ENCODE results near the gene CCT8L2. TPM values are rescaled to one million over a fixed set of nuclear protein-coding genes. Genes with fewer than 3 reads are reported as not detected.
"Not testable (repeated sequence)": the region's sequence is repeated elsewhere in the genome, so short reads cannot be mapped to it uniquely, and the experiment has no call there.

CCT8L2 gene
- total and polyA plus RNA-seq, 10 donors = not detected

DNA sequence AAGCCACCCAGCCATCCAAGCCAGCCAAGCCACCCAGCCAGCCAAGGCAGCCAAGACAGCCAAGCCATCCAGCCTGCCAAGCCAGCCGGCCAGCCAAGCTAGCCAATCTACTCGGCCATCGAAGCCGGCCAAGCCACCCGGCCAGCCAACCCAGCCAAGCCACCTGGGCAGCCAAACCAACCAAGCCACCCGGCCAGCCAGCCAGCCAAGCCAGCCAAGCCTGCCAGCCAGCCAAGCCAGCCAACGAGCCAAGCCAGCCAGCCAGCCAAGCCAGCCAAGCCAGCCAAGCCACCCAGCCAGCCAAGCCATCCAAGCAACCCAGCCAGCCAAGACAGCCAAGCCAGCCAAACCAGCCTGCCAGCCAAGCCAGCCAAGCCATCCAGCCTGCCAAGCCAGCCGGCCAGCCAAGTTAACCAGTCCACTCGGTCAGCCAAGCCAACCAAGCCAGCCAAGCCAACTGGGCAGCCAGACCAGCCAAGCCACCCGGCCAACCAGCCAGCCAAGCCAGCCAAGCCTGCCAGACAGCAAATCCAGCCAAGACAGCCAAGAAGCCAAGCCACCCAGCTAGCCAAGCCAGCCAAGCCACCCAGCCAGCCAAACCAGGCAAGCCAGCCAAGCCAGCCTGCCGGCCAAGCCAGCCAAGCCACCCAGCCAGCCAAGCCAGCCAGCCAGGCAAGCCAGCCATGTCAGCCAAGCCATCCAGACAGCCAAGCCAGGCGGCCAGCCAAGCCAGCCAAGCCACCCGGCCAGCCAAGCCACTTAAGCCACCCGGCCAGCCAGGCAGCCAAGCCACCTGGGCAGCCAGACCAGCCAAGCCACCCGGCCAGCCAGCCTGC is 26.8 kb downstream of the CCT8L2 start:
- H3K27me3 ChIP-seq (replicated peaks in 1 of 7); H3K4me3 ChIP-seq; intact Hi-C loops (cut with DNase I; ENCODE audit: low total_unique reads); DNase-seq; H3K4me1 ChIP-seq; H3K27ac ChIP-seq; H3K36me3 ChIP-seq: not testable (repeated sequence)
- H3K9me3 ChIP-seq = peaks cover 0 to 11% (median 0%) of the 10 kb centered on the region in 8 donors
- WGBS, 5 donors = 77 to 92% (median 86%) methylated on average over 9 to 15 of the region's 15 CpGs

DNA sequence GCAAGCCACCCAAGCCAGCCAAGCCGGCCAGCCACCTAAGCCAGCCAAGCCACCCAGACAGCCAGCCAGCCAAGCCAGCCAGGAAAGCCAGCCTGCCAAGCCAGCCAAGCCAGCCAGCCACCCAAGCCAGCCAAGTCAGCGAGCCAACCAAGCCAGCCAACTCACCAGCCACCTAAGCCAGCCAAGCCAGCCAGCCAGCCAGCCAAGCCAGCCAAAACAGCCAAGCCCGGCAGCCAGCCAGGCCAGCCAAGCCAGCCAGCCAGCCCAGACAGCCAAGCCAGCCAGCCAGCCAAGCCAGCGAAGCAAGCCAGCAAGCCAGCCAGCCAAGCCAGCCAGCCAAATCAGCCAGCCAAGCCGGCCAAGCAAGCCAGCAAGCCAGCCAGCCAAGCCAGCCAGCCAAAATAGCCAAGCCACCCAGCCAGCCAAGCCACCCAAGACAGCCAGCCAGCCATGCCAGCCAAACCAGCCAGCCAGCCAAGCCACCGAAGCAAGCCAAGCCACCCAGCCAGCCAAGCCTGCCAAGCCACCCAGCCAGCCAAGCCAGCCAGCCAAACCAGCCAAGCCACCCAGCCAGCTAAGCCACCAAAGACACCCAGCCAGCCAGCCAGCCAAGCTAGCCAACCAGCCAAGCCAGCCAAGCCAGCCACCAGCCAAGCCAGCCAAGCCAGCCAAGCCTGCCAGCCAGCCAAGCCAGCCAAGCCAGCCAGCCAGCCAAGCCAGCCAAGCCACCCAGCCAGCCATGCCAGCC is 27.6 kb downstream of the CCT8L2 start:
- H3K4me3 ChIP-seq, DNase-seq: not testable (repeated sequence)

DNA sequence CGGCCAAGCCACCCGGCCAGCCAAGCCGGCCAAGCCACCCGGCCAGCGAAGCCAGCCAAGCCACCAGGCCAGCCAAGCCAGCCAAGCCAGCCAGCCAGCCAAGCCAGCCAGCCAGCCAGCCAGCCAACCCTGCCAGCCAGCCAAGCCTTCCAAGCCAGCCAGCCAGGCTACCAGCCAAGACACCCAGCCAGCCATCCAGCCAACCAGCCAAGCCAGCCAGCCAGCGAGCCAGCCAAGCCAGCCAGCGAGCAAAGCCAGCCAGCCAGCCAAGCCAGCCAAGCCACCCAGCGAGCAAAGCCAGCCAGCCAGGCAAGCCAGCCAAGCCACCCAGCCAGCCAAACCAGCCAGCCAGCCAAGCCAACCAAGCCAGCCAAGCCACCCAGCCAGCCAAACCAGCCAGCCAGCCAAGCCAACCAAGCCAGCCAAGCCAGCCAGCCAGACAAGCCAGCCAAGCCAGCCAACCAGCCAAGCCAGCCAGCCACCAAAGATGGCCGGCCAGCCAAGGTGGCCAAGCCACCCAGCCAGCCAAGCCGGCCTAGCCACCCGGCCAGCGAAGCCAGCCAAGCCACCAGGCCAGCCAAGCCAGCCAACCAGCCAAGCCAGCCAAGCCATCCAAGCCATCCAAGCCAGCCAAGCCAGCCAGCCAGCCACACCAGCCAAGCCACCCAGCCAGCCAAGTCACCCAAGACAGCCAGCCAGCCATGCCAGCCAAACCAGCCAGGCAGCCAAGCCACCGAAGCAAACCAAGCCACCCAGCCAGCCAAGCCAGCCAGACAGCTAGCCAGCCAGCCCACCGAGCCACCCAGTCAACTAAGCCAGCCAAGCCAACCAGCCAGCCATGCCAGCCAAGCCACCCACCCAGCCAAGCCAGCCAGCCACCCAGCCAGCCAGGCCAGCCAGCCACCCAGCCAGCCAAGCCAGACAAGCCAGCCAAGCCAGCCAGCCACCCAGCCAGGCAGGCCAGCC is 28.8 kb downstream of the CCT8L2 start:
- no peaks in the 10 kb centered on the region for H3K36me3 ChIP-seq
- intact Hi-C loops (cut with DNase I; ENCODE audit: low total_unique reads) = no loop called here
- H3K4me1 ChIP-seq = no peaks in the 10 kb centered on the region
- no peak for TF ChIP-seq POLR2A (IDR thresholded peaks at IDR 0.05)
- TF ChIP-seq, protein P1, sequence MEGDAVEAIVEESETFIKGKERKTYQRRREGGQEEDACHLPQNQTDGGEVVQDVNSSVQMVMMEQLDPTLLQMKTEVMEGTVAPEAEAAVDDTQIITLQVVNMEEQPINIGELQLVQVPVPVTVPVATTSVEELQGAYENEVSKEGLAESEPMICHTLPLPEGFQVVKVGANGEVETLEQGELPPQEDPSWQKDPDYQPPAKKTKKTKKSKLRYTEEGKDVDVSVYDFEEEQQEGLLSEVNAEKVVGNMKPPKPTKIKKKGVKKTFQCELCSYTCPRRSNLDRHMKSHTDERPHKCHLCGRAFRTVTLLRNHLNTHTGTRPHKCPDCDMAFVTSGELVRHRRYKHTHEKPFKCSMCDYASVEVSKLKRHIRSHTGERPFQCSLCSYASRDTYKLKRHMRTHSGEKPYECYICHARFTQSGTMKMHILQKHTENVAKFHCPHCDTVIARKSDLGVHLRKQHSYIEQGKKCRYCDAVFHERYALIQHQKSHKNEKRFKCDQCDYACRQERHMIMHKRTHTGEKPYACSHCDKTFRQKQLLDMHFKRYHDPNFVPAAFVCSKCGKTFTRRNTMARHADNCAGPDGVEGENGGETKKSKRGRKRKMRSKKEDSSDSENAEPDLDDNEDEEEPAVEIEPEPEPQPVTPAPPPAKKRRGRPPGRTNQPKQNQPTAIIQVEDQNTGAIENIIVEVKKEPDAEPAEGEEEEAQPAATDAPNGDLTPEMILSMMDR (IDR thresholded peaks at IDR 0.05 in 8 of 11, conservative IDR thresholded peaks at IDR 0.05 in 3 of 11) = no peak
- WGBS, 5 donors = 76 to 87% (median 83%) methylated on average over 4 to 14 of the region's 14 CpGs
- no peak overlapping the region for H3K4me3 ChIP-seq
- H3K27me3 ChIP-seq (replicated peaks in 1 of 7) = no peaks in the 10 kb centered on the region
- H3K27ac ChIP-seq = no peak overlapping the region
- peaks cover 0 to 11% (median 0%) of the 10 kb centered on the region in 8 donors for H3K9me3 ChIP-seq
- no peak for DNase-seq

More for the DNA sequence above, 27.6 kb downstream of the CCT8L2 start:
- H3K27me3 ChIP-seq (replicated peaks in 1 of 7); intact Hi-C loops (cut with DNase I; ENCODE audit: low total_unique reads); H3K36me3 ChIP-seq; H3K4me1 ChIP-seq; H3K27ac ChIP-seq: not testable (repeated sequence)
- H3K9me3 ChIP-seq = peaks cover 0 to 11% (median 0%) of the 10 kb centered on the region in 8 donors
- WGBS, 5 donors = 79 to 89% (median 84%) methylated on average over 5 to 6 of the region's 6 CpGs; no CpG with 5 or more reads in 1 of the 5 donors

DNA sequence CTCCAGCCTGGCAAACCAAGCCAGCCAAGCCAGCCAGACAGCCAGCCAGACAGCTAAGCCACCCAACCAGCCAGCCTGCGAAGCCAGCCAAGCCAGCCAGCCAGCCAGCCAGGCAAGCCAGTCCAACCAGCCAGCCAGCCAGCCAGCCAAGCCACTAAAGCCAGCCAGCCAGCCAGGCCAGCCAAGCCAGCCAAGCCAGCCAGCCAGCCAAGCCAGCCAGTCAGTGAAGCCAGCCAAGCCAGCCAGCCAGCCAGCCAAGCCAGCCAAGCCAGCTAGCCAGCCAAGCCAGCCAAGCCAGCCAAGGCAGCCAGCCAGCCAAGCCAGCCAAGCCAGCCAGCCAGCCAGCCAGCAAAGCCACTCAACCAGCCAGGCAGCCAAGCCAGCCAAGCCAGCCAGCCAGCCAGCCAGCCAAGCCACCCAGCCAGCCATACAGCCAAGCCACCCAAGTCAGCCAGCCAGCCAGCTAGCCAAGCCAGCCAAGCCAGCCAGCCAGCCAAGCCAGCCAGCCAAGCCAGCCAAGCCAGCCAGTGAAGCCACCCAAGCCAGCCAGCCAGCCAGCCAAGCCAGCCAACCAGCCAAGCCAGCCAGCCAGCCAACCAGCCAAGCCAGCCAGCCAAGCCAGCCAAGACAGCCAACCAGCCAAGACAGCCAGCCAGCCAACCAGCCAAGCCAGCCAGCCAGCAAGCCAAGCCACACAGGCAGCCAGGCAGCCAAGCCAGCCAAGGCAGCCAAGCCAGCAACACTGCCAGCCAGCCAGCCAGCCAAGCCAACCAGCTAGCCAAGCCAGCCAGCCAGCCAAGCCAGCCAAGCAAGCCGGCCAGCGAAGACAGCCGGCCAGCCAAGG is 29.7 kb downstream of the CCT8L2 start:
- Histone ChIP-seq H3K27me3 (replicated peaks in 1 of 7) (no peaks in the 10 kb centered on the region), H3K27ac (no peak overlapping the region), H3K36me3 (no peaks in the 10 kb centered on the region), H3K9me3 (peaks cover 0 to 11% (median 0%) of the 10 kb centered on the region in 8 donors), H3K4me1 (no peaks in the 10 kb centered on the region), H3K4me3 (no peak overlapping the region)
- TF ChIP-seq, protein P1 (IDR thresholded peaks at IDR 0.05 in 8 of 11, conservative IDR thresholded peaks at IDR 0.05 in 3 of 11) = no peak
- TF ChIP-seq POLR2AphosphoS5 (IDR thresholded peaks at IDR 0.05) = no peak
- no peak for TF ChIP-seq POLR2A (IDR thresholded peaks at IDR 0.05)
- 57 to 94% (median 91%) methylated on average over 1 to 4 of the region's 4 CpGs for WGBS, 5 donors
- DNase-seq = no peak
- intact Hi-C loops (cut with DNase I; ENCODE audit: low total_unique reads) = no loop called here

DNA sequence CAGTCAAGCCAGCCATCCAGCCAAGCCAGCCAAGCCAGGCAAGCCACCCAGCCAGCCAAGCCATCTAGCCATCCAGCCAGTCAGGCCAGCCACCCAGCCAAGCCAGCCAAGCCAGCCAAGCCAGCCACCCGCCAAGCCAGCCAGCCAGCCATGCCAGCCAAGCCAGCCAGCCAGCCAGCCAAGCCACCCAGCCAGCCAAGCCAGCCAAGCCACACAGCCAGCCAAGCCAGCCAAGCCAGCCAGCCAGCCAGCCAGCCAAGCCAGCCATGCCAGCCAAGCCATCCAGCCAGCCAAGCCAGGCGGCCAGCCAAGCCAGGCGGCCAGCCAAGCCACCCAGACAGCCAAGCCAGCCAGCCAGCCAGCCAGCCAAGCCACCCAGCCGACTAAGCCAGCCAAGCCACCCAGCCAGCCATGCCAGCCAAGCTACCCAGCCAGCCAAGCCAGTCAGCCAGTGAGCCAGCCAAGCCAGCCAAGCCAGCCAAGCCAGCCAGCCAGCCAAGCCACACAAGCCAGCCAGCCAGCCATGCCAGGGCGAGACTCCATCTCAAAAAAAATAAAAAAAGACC is 31.4 kb downstream of the CCT8L2 start:
- WGBS, 5 donors = 69 to 98% (median 93%) methylated on average over 3 to 5 of the region's 5 CpGs
- H3K36me3 ChIP-seq; H3K27ac ChIP-seq; H3K4me3 ChIP-seq; H3K27me3 ChIP-seq (replicated peaks in 1 of 7); intact Hi-C loops (cut with DNase I; ENCODE audit: low total_unique reads); H3K9me3 ChIP-seq; H3K4me1 ChIP-seq; DNase-seq: not testable (repeated sequence)

DNA sequence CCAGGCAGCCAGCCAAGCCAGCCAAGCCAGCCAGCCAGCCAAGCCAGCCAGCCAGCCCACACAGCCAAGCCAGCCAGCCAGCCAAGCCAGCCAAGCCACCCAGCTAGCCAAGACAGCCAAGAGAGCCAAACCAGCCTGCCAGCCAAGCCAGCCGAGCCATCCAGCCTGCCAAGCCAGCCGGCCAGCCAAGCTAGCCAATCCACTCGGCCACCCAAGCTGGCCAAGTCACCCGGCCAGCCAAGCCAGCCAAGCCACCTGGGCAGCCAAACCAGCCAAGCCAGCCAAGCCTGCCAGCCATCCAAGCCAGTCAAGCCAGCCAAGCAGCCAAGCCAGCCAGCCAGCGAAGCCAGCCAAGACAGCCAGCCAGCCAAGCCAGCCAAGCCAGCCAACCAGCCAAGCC is 32.0 kb downstream of the CCT8L2 start:
- H3K36me3 ChIP-seq; H3K4me3 ChIP-seq; H3K4me1 ChIP-seq; H3K27ac ChIP-seq; DNase-seq; H3K27me3 ChIP-seq (replicated peaks in 1 of 7); intact Hi-C loops (cut with DNase I; ENCODE audit: low total_unique reads): not testable (repeated sequence)
- WGBS, 5 donors = 74 to 90% (median 79%) methylated on average over 3 to 5 of the region's 5 CpGs
- H3K9me3 ChIP-seq = peaks cover 0 to 11% (median under 1%) of the 10 kb centered on the region in 8 donors

DNA sequence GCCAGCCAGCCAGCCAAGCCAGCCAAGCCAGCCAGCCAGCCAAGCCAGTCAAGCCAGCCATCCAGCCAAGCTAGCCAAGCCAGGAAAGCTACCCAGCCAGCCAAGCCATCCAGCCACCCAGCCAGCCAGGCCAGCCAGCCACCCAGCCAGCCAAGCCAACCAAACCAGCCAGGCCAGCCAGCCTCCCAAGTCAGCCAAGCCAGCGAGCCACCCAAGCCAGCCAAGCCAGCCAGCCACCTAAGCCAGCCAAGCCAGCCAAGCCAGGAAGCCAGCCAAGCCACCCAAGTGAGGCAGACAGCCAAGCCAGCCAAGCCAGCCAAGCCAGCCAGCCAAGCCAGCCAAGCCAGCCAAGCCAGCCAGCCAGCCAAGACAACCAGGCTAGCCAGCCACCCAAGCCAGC is 32.6 kb downstream of the CCT8L2 start:
- DNase-seq; H3K27ac ChIP-seq; H3K27me3 ChIP-seq (replicated peaks in 1 of 7); H3K4me3 ChIP-seq; H3K4me1 ChIP-seq; H3K36me3 ChIP-seq; intact Hi-C loops (cut with DNase I; ENCODE audit: low total_unique reads): not testable (repeated sequence)
- peaks cover 0 to 17% (median 7%) of the 10 kb centered on the region in 8 donors for H3K9me3 ChIP-seq
- WGBS, 5 donors = 52 to 86% (median 71%) methylated on average over 1 of the region's 1 CpG; no CpG with 5 or more reads in 1 of the 5 donors
